ENCODE results near the gene TCTN1. TPM values are rescaled to one million over a fixed set of nuclear protein-coding genes. Genes with fewer than 3 reads are reported as not detected.

The TCTN1 gene
- total RNA-seq, 2 experiments from 2014 or later = 5.0 to 5.5 TPM

DNA sequence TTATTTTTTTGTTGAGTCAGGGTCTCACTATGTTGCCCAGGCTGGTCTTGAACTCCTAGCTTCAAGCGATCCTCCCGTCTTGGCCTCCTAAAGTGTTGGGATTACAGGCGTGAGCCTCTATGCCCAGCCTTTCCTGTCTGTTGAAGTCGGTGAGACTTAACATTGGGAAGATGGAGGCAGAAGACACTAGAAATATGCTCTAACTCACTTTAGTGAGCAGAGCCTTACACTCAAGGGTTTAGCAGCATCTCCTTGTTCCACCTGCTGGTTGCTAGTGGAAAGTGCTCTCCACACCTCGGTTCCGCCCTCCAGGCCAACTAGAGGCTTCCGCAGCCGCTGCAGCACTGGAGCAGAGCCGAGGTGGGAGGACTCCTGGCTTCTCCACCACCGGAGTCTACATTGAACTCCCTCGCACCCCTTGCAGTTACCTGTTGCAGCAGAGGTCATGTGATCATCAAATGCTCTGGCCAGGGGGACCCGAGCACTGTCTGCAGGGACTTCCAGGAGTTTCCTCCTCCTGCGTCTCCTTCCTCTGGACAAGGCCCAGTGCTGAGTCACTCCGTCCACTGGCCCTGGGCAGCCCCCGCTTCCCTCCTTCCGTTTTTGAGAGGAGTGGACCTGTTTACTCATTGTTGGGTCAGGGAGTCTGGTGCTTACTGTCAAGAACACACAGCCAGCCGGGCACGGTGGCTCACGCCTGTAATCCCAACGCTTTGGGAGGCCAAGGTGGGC, 84.4 kb downstream of the TCTN1 start:
- ChIA-PET POLR2A (interaction anchor here (0.6 kb wide), 1 partner anchor 93 kb away, joined by 3 read pairs; no protein-coding TSS in a partner anchor), CTCF (interaction anchor here (0.6 kb wide), 1 partner anchor 229 kb away, joined by 4 read pairs; the partner anchor contains the start of gene FAM216A)
- intact Hi-C loops (cut with DNase I, micrococcal nuclease) = loop anchor here (1.0 to 5.0 kb wide), 8 partner anchors 84 to 248 kb away; partner anchors contain the start of genes ARPC3 (in 2 of the 2), FAM216A (in 1 of the 2), GPN3 (in 1 of the 2) and TCTN1 (in 1 of the 2)
- Mint-ChIP-seq H3K27me3 (no peaks in the 10 kb centered on the region), H3K4me3 (no peak overlapping the region), H3K9me3 (no peaks in the 10 kb centered on the region), H3K4me1 (ENCODE audit: low read depth) (peaks cover 17% of the 10 kb centered on the region), H3K36me3 (ENCODE audit: low read depth) (no peaks in the 10 kb centered on the region), H3K27ac (peak overlapping the region; percentile 21)
- H3K27me3 ChIP-seq (ENCODE audit: control insufficient read depth in 1 of 2, insufficient read depth in 2 of 2, low read length in 2 of 2) = no peaks in the 10 kb centered on the region
- H3K4me1 ChIP-seq (ENCODE audit: insufficient read depth, low read length) = peaks cover 10% of the 10 kb centered on the region
- peak; percentile 66 to 90 (median 73) for DNase-seq
- peak; percentile 100 for ATAC-seq (ENCODE audit: poor library complexity)
- H3K4me3 ChIP-seq (ENCODE audit: low read length) = no peak overlapping the region
- H3K9me3 ChIP-seq (ENCODE audit: control insufficient read depth in 1 of 2, insufficient read depth in 1 of 2, low read length in 2 of 2) = no peaks in the 10 kb centered on the region
- TF ChIP-seq, protein P1, sequence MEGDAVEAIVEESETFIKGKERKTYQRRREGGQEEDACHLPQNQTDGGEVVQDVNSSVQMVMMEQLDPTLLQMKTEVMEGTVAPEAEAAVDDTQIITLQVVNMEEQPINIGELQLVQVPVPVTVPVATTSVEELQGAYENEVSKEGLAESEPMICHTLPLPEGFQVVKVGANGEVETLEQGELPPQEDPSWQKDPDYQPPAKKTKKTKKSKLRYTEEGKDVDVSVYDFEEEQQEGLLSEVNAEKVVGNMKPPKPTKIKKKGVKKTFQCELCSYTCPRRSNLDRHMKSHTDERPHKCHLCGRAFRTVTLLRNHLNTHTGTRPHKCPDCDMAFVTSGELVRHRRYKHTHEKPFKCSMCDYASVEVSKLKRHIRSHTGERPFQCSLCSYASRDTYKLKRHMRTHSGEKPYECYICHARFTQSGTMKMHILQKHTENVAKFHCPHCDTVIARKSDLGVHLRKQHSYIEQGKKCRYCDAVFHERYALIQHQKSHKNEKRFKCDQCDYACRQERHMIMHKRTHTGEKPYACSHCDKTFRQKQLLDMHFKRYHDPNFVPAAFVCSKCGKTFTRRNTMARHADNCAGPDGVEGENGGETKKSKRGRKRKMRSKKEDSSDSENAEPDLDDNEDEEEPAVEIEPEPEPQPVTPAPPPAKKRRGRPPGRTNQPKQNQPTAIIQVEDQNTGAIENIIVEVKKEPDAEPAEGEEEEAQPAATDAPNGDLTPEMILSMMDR (IDR thresholded peaks at IDR 0.05) = peak; percentile 86
- H3K36me3 ChIP-seq (ENCODE audit: insufficient read depth, low read length) = no peaks in the 10 kb centered on the region
- no peak overlapping the region for H3K27ac ChIP-seq (ENCODE audit: low read depth in 1 of 2, low read length in 2 of 2)

Other genes starting within 250 kb of the TCTN1 start
- 10 to 100 TPM; 16.4 to 18.2 TPM for gene ANAPC7, start 210.4 kb upstream of the TCTN1 start, total RNA-seq
- gene ARPC3, start 163.8 kb upstream of the TCTN1 start, total RNA-seq = 100 to 1,000 TPM; 120 to 124 TPM
- gene GPN3, start 145.9 kb upstream of the TCTN1 start, total RNA-seq = 1 to 10 TPM; 2.7 to 2.8 TPM
- gene FAM216A, start 145.3 kb upstream of the TCTN1 start, total RNA-seq = 1 to 10 TPM; 5.5 to 7.4 TPM
- 10 to 100 TPM; 62.5 to 64.9 TPM for gene VPS29, start 112.0 kb upstream of the TCTN1 start, total RNA-seq
- under 1 TPM; 0.31 to 0.63 TPM for gene RAD9B, start 111.8 kb upstream of the TCTN1 start, total RNA-seq
- gene PPTC7, start 30.8 kb upstream of the TCTN1 start, total RNA-seq = 10 to 100 TPM; 53.8 to 54.8 TPM
- gene HVCN1, start 75.0 kb downstream of the TCTN1 start, total RNA-seq = 1 to 10 TPM; 3.9 to 4.1 TPM
- gene PPP1CC, start 128.8 kb downstream of the TCTN1 start, total RNA-seq = 100 to 1,000 TPM; 146 to 150 TPM
- not detected for gene CCDC63, start 232.9 kb downstream of the TCTN1 start, total RNA-seq